Measurements from ENCODE around the gene GAL.

The GAL gene

GRCh38 chr11:68659158-68659921, 25.0 kb upstream of the GAL start:
- no peak for TF ChIP-seq CTCF (conservative IDR thresholded peaks at IDR 0.05; ENCODE audit: low read length)
- TF ChIP-seq EZH2phosphoT487 (IDR thresholded peaks at IDR 0.05; ENCODE audit: borderline replicate concordance) = no peak
- no peaks in the 10 kb centered on the region for H3F3A ChIP-seq (ENCODE audit: low read depth)
- H3K4me2 ChIP-seq (ENCODE audit: low read depth, low read length, poor library complexity, severe bottlenecking) = no peak overlapping the region
- no peaks in the 10 kb centered on the region for H4K20me1 ChIP-seq (ENCODE audit: insufficient read depth, low read length, poor library complexity, severe bottlenecking)
- H3K4me1 ChIP-seq (ENCODE audit: insufficient read depth, low read length, poor library complexity, severe bottlenecking) = no peaks in the 10 kb centered on the region
- no peak overlapping the region for H3K9ac ChIP-seq (ENCODE audit: low read depth, low read length, poor library complexity, severe bottlenecking)
- H3K4me3 ChIP-seq (ENCODE audit: low read length, poor library complexity, severe bottlenecking) = no peak overlapping the region
- no peak overlapping the region for H2AFZ ChIP-seq (ENCODE audit: low read length)
- H3K9me2 ChIP-seq (replicated peaks; ENCODE audit: low read depth, low read length) = no peaks in the 10 kb centered on the region
- H3K36me3 ChIP-seq (ENCODE audit: insufficient read depth, low read length) = no peaks in the 10 kb centered on the region
- no peaks in the 10 kb centered on the region for H3K27me3 ChIP-seq (ENCODE audit: insufficient read depth, low read length, poor library complexity, severe bottlenecking)
- no peaks in the 10 kb centered on the region; the same call in 1 of the 2 replicates for H3K9me3 ChIP-seq (ENCODE audit: insufficient read depth, low read depth, low read length)
- no peaks in the 10 kb centered on the region for H3K79me2 ChIP-seq (ENCODE audit: insufficient read depth, low read length)

GRCh38 chr11:68660066-68660810, 24.1 kb upstream of the GAL start:
- Histone ChIP-seq H2AFZ (ENCODE audit: low read length) (no peak overlapping the region), H3K9me2 (replicated peaks; ENCODE audit: low read depth, low read length) (no peaks in the 10 kb centered on the region), H3K36me3 (ENCODE audit: insufficient read depth, low read length) (no peaks in the 10 kb centered on the region), H4K20me1 (ENCODE audit: insufficient read depth, low read length, poor library complexity, severe bottlenecking) (no peaks in the 10 kb centered on the region), H3K9ac (ENCODE audit: low read depth, low read length, poor library complexity, severe bottlenecking) (no peak overlapping the region), H3K4me1 (ENCODE audit: insufficient read depth, low read length, poor library complexity, severe bottlenecking) (no peaks in the 10 kb centered on the region), H3K79me2 (ENCODE audit: insufficient read depth, low read length) (no peaks in the 10 kb centered on the region), H3K9me3 (ENCODE audit: insufficient read depth, low read depth, low read length) (no peaks in the 10 kb centered on the region; the same call in 1 of the 2 replicates), H3K27me3 (ENCODE audit: insufficient read depth, low read length, poor library complexity, severe bottlenecking) (no peaks in the 10 kb centered on the region), H3K4me3 (ENCODE audit: low read length, poor library complexity, severe bottlenecking) (no peak overlapping the region), H3F3A (ENCODE audit: low read depth) (no peaks in the 10 kb centered on the region), H3K4me2 (ENCODE audit: low read depth, low read length, poor library complexity, severe bottlenecking) (no peak overlapping the region)
- TF ChIP-seq EZH2phosphoT487 (IDR thresholded peaks at IDR 0.05; ENCODE audit: borderline replicate concordance) = no peak
- no peak for TF ChIP-seq CTCF (conservative IDR thresholded peaks at IDR 0.05; ENCODE audit: low read length)

GRCh38 chr11:68661014-68661413, 23.3 kb upstream of the GAL start:
- no peaks in the 10 kb centered on the region for H3K4me1 ChIP-seq (ENCODE audit: insufficient read depth, low read length, poor library complexity, severe bottlenecking)
- H3K36me3 ChIP-seq (ENCODE audit: insufficient read depth, low read length) = no peaks in the 10 kb centered on the region
- H3K9me2 ChIP-seq (replicated peaks; ENCODE audit: low read depth, low read length) = no peaks in the 10 kb centered on the region
- TF ChIP-seq CTCF (conservative IDR thresholded peaks at IDR 0.05; ENCODE audit: low read length) (no peak), EZH2phosphoT487 (IDR thresholded peaks at IDR 0.05; ENCODE audit: borderline replicate concordance) (no peak)
- no peaks in the 10 kb centered on the region for H3F3A ChIP-seq (ENCODE audit: low read depth)
- H2AFZ ChIP-seq (ENCODE audit: low read length) = no peak overlapping the region
- no peak overlapping the region for H3K9ac ChIP-seq (ENCODE audit: low read depth, low read length, poor library complexity, severe bottlenecking)
- H3K79me2 ChIP-seq (ENCODE audit: insufficient read depth, low read length) = no peaks in the 10 kb centered on the region
- no peak overlapping the region for H3K4me2 ChIP-seq (ENCODE audit: low read depth, low read length, poor library complexity, severe bottlenecking)
- no peaks in the 10 kb centered on the region; the same call in 1 of the 2 replicates for H3K9me3 ChIP-seq (ENCODE audit: insufficient read depth, low read depth, low read length)
- no peaks in the 10 kb centered on the region for H3K27me3 ChIP-seq (ENCODE audit: insufficient read depth, low read length, poor library complexity, severe bottlenecking)
- H4K20me1 ChIP-seq (ENCODE audit: insufficient read depth, low read length, poor library complexity, severe bottlenecking) = no peaks in the 10 kb centered on the region
- H3K4me3 ChIP-seq (ENCODE audit: low read length, poor library complexity, severe bottlenecking) = no peak overlapping the region
